Endothelial cell (in vitro differentiated cells): ENCODE results near the gene UVRAG. TPM values are rescaled to one million over a fixed set of nuclear protein-coding genes. Genes with fewer than 3 reads are reported as not detected.

Experiments
- DNase-seq: peaks from one replicate; pipeline ENCODE4 v3.0.0; 2021; ENCODE audit warnings: low spot score
- H3K27ac Mint-ChIP-seq: one replicate; pipeline ENCODE4 v1.8.0; 2021; ENCODE audit warnings: mixed read lengths, inconsistent platforms; ENCODE audit not compliant: unreplicated experiment
- H3K27me3 Mint-ChIP-seq: one replicate; pipeline ENCODE4 v1.8.0; 2021; ENCODE audit warnings: mild to moderate bottlenecking, moderate library complexity, mixed read lengths, inconsistent platforms; ENCODE audit not compliant: unreplicated experiment
- H3K36me3 Mint-ChIP-seq: one replicate; pipeline ENCODE4 v1.8.0; 2021; ENCODE audit warnings: mild to moderate bottlenecking, low read depth, mixed read lengths, inconsistent platforms; ENCODE audit not compliant: unreplicated experiment
- H3K4me1 Mint-ChIP-seq: one replicate; pipeline ENCODE4 v1.8.0; 2021; ENCODE audit warnings: mild to moderate bottlenecking, mixed read lengths, inconsistent platforms; ENCODE audit not compliant: unreplicated experiment
- H3K4me3 Mint-ChIP-seq: one replicate; pipeline ENCODE4 v1.8.0; 2021; ENCODE audit warnings: mild to moderate bottlenecking, mixed read lengths, inconsistent platforms; ENCODE audit not compliant: unreplicated experiment
- H3K9me3 Mint-ChIP-seq: one replicate; pipeline ENCODE4 v1.8.0; 2021; ENCODE audit warnings: mixed read lengths, inconsistent platforms; ENCODE audit not compliant: unreplicated experiment
- total RNA-seq: library from RNA; stranded (reverse); fragmentation: NEBNext Ultra II Directional; extraction: Animal tissue kit (Norgen Biotek cat#: 25700); gene quantifications from one replicate; pipeline ENCODE4 v1.2.1, GENCODE V29; 2021; ENCODE audit not compliant: unreplicated experiment
- TF ChIP-seq, protein P1 (sequence below): fragments of 200-600 bp; sonication (generic); IDR thresholded peaks from one replicate; pipeline ENCODE4 v1.5.0; 2021; ENCODE audit warnings: antibody characterized with exemption; ENCODE audit not compliant: unreplicated experiment

UVRAG gene
- total RNA-seq, 1 donor from 2014 or later, result 25.0 TPM

DNA sequence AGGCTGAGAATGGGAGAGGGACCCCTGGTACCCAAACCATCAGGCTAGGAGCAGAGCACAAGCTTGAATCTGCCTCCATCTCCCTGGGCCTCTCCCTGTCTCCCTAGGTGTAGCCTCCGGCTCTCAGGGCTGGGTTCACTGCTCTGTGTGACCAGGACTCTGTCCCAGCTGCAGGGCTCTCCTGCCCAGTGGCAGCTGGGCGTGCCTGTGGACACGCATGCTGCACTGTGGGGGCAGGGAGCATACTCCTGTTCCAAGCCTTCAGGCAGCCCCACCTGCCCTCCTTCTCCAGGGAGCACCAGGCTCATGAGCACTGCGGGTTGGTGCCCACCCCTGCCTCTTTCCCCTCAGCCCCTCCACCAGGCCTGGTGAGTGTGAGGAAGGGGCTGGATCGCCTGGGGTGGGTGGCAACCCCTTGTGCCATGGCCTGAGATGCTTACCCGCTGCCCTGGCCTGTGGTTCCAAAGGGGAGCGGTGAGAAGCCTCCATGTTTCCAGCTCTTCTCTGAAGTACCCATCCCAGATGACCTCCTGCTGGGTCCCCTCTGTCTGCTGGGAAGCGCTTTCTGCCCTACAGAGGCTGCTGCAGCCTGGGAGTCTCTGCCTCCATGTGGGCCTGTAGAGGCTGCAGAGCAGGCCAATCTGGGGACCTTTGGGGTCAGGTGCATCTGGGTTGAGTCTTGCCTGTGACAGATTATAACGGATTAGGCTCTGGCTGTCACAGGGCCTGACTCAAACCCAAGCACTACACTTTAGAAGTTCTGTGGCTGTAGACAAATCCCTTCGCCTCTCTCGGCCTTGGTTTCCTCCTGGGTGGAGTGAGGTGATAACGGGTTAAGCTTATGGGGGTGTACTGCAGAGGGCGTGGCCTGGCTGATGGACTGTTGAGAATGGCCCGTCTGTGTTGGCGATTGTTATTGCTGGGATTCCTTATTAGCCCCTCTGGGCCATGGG is 347.6 kb downstream of the UVRAG start:
- Mint-ChIP-seq H3K36me3 (no peaks in the 10 kb centered on the region), H3K9me3 (no peaks in the 10 kb centered on the region), H3K27me3 (peaks cover 7% of the 10 kb centered on the region), H3K4me3 (no peak overlapping the region), H3K27ac (no peak overlapping the region), H3K4me1 (no peaks in the 10 kb centered on the region)
- TF ChIP-seq, protein P1, sequence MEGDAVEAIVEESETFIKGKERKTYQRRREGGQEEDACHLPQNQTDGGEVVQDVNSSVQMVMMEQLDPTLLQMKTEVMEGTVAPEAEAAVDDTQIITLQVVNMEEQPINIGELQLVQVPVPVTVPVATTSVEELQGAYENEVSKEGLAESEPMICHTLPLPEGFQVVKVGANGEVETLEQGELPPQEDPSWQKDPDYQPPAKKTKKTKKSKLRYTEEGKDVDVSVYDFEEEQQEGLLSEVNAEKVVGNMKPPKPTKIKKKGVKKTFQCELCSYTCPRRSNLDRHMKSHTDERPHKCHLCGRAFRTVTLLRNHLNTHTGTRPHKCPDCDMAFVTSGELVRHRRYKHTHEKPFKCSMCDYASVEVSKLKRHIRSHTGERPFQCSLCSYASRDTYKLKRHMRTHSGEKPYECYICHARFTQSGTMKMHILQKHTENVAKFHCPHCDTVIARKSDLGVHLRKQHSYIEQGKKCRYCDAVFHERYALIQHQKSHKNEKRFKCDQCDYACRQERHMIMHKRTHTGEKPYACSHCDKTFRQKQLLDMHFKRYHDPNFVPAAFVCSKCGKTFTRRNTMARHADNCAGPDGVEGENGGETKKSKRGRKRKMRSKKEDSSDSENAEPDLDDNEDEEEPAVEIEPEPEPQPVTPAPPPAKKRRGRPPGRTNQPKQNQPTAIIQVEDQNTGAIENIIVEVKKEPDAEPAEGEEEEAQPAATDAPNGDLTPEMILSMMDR, result no peak
- DNase-seq, result no peak

DNA sequence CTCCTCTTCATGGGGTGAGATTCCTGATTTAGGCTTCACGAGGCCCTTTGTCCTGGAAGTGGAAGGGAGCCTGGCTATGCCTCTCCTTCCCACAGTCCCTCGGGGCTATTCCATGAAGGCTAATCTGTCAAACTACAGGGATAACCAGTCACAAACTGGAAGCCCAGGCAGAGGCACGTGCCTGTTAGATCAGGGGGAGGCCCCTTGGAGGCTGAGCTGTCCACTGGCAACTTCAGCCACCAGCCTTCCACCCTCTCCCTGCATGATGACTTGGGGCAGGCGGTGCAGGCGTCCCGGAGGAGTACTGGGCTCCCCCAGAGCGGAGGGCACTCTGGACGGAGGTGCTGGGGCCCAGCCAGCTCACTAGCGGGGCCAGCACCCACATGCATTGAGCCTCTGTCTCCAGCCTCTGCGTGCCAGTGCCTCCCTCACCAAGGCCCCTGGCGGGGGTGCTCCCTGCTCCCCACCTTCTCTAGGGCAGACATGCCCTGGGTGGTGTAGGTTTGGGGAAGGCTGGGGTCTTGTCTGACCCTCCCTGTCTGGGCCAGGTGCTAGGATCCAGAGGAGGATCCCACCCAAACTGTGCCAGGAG is 348.4 kb downstream of the UVRAG start:
- TF ChIP-seq, protein P1, result no peak

DNA sequence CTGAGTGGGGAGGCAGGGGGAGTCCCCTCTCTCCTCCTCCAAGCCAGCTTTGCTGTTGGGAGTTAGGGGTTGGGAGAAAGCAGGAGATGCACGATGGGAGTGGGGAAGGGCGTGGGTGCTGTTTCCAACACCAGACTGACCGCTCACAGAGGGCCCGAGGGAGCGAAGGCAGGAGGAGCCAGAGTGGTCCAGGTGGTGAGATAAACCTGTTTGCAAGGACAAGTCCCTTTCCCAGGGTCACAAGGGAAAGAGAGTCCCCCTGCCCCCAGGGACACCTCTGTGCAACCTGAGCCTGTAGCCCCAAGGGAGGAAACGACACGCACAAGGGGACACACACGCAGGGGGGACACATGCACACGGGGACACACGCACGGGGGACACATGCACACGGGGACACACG is 349.1 kb downstream of the UVRAG start:
- no peaks in the 10 kb centered on the region for H3K9me3 Mint-ChIP-seq

More for the DNA sequence above, 348.4 kb downstream of the UVRAG start:
- Mint-ChIP-seq H3K4me3 (no peak overlapping the region), H3K4me1 (no peaks in the 10 kb centered on the region), H3K36me3 (no peaks in the 10 kb centered on the region), H3K9me3 (no peaks in the 10 kb centered on the region), H3K27me3 (peaks cover 9% of the 10 kb centered on the region), H3K27ac (no peak overlapping the region)
- DNase-seq, result no peak

DNA sequence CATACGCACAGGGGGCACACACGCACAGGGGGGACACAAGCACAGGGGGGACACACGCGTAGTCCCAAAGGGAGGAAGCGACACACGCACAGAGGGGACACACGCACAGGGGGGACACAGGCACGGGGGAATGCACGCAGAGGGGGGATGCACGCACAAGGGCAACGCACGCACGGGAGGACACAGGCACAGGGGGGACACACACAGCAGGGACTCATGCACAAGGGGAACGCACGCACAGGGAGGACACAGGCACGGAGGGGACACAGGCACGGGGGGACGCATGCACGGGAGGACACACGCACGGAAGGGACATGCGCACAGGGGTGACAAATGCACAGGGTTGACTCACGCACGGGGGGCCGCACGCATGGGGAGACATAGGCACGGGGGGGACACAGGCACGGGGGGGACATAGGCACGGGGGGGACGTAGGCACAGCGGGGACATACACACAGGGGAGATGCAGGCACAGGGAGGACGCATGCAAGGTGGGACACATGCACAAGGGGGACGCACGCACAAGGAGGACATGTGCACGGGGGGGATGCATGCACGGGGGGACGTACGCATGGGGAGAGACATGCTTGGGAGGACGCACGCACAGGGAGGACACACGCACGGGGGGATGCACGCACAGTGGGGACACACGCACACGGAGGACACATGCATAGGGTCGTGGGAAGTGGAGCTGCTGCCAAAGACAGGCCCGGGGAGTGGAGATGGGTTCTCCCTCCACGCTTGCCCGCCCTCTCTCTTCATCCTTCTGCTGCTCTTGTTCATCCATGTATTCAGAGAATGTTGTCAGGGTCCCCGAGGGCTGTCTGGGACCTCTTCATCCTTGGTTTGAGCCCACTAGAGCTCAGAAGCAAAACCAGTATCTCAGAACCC is 350.1 kb downstream of the UVRAG start:
- Mint-ChIP-seq H3K4me1 (no peaks in the 10 kb centered on the region), H3K9me3 (no peaks in the 10 kb centered on the region), H3K36me3 (no peaks in the 10 kb centered on the region), H3K27ac (no peak overlapping the region), H3K27me3 (peaks cover 12% of the 10 kb centered on the region), H3K4me3 (no peak overlapping the region)
- no peak for DNase-seq
- TF ChIP-seq, protein P1, result no peak

More for the DNA sequence above, 349.1 kb downstream of the UVRAG start:
- Mint-ChIP-seq H3K27ac (no peak overlapping the region), H3K4me1 (no peaks in the 10 kb centered on the region), H3K36me3 (no peaks in the 10 kb centered on the region), H3K27me3 (peaks cover 12% of the 10 kb centered on the region), H3K4me3 (no peak overlapping the region)
- DNase-seq, result no peak
- TF ChIP-seq, protein P1, result no peak
